SU-DHL-6 (cell line): ENCODE data around the gene HELB.

Experiments
- CTCF ChIP-seq: fragments of 200-600 bp; sonication (generic); IDR thresholded peaks from one replicate; pipeline ENCODE4 v1.5.1; 2017; ENCODE audit warnings: antibody characterized with exemption, mild to moderate bottlenecking, low read length, moderate library complexity; ENCODE audit not compliant: insufficient read depth, poor library complexity, severe bottlenecking
- EZH2phosphoT487 ChIP-seq: fragments of 200-600 bp; sonication (generic), shearing (Covaris generic); conservative IDR thresholded peaks from 2 replicates; pipeline ENCODE4 v1.6.1; 2018; ENCODE audit warnings: mild to moderate bottlenecking, antibody characterized with exemption, low read length, moderate library complexity, mixed read lengths

GRCh38 chr12:66258011-66258410 is 44.3 kb upstream of the HELB start:
- TF ChIP-seq CTCF, result no peak
- TF ChIP-seq EZH2phosphoT487, result no peak
